Stomach (tissue), 4 donors: Measurements from ENCODE around the gene FGGY.

Source experiments
- POLR2A ChIP-seq, 4 donors: fragments of 450-650 bp; IDR thresholded peaks; one replicate each; pipeline ENCODE4 v1.6.1; 2016; ENCODE audit warnings: antibody characterized with exemption in 4 of 4, control low read depth in 2 of 4, mild to moderate bottlenecking in 1 of 4, moderate library complexity in 1 of 4
- TF ChIP-seq, protein P1 (sequence below), 7 experiments: fragments of 450-650 bp in 4 of 7; fragments of 200-600 bp in 3 of 7; sonication (generic) in 3 of 7; IDR thresholded peaks; one replicate each; pipeline ENCODE4 v1.5.1; 2016 to 2019; ENCODE audit warnings: antibody characterized with exemption in 7 of 7, control low read depth in 2 of 7, mild to moderate bottlenecking in 1 of 7

DNA sequence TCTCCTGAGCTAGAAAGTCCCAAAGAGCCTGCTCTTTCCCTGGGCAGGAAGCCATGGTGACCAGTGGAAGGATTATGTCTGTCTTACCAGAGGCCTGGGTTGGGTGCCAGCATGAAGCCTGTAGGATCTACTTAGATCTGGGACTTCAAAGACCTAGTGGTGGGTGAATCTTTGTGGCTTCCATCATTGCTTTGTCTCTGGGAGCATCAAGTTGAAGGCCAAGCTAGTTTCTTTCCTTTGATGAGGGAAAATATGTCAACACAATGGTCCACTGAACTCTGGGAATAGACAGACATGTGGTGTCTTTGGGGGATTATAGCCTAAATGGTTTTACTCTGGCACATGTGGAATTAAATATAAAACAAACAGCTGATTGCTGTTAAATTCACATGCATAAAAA lies 417.3 kb downstream of the FGGY start:
- TF ChIP-seq, protein P1, sequence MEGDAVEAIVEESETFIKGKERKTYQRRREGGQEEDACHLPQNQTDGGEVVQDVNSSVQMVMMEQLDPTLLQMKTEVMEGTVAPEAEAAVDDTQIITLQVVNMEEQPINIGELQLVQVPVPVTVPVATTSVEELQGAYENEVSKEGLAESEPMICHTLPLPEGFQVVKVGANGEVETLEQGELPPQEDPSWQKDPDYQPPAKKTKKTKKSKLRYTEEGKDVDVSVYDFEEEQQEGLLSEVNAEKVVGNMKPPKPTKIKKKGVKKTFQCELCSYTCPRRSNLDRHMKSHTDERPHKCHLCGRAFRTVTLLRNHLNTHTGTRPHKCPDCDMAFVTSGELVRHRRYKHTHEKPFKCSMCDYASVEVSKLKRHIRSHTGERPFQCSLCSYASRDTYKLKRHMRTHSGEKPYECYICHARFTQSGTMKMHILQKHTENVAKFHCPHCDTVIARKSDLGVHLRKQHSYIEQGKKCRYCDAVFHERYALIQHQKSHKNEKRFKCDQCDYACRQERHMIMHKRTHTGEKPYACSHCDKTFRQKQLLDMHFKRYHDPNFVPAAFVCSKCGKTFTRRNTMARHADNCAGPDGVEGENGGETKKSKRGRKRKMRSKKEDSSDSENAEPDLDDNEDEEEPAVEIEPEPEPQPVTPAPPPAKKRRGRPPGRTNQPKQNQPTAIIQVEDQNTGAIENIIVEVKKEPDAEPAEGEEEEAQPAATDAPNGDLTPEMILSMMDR (IDR thresholded peaks at IDR 0.05): no peak
- no peak for TF ChIP-seq POLR2A (IDR thresholded peaks at IDR 0.05)
